ENCODE data around the gene FRMD6. TPM values are rescaled to one million over a fixed set of nuclear protein-coding genes. Genes with fewer than 3 reads are reported as not detected.

Gene FRMD6
- total RNA-seq, 4 donors from 2014 or later, result 97.4 to 199 (median 134) TPM

GRCh38 chr14:51653775-51654532 lies 2.2 kb downstream of the FRMD6 start:
- DNase-seq, result no peak
- TF ChIP-seq POLR2A (IDR thresholded peaks at IDR 0.05) (no peak), CTCF (IDR thresholded peaks at IDR 0.05) (no peak)
- Histone ChIP-seq H3K27ac (peak overlapping the region; percentile 95 to 99), H3K36me3 (no peaks in the 10 kb centered on the region), H3K4me3 (peak overlapping the region; percentile 85 to 92), H3K27me3 (no peaks in the 10 kb centered on the region), H3K9me3 (no peaks in the 10 kb centered on the region), H3K4me1 (peaks cover 0 to 10% of the 10 kb centered on the region in 2 donors)
- intact Hi-C loops (cut with DNase I; ENCODE audit: low total_unique reads), result loop anchor here (10.0 kb wide), 1 partner anchor 169 kb away; no protein-coding TSS in a partner anchor

GRCh38 chr14:51654533-51654845 lies 2.8 kb downstream of the FRMD6 start:
- intact Hi-C loops (cut with DNase I; ENCODE audit: low total_unique reads), result loop anchor here (10.0 kb wide), 1 partner anchor 170 kb away; no protein-coding TSS in a partner anchor
- Histone ChIP-seq H3K27ac (peak overlapping the region; percentile 95 to 99), H3K27me3 (no peaks in the 10 kb centered on the region), H3K4me3 (peak overlapping the region; percentile 85 to 92), H3K36me3 (no peaks in the 10 kb centered on the region), H3K9me3 (no peaks in the 10 kb centered on the region), H3K4me1 (peaks cover 3 to 12% of the 10 kb centered on the region in 2 donors)
- no peak for TF ChIP-seq POLR2A (IDR thresholded peaks at IDR 0.05)
- no peak for DNase-seq

- Histone ChIP-seq H3K4me1 (peaks cover 3 to 18% of the 10 kb centered on the region in 2 donors), H3K27me3 (no peaks in the 10 kb centered on the region), H3K27ac (peak overlapping the region in 1 of 2 donors; percentile 5), H3K9me3 (no peaks in the 10 kb centered on the region), H3K36me3 (no peaks in the 10 kb centered on the region), H3K4me3 (no peak overlapping the region)
- intact Hi-C loops (cut with DNase I; ENCODE audit: low total_unique reads), result loop anchor here (10.0 kb wide), 1 partner anchor 173 kb away; no protein-coding TSS in a partner anchor
- DNase-seq, result no peak
- TF ChIP-seq POLR2A (IDR thresholded peaks at IDR 0.05), result no peak
- no peak for TF ChIP-seq CTCF (IDR thresholded peaks at IDR 0.05)
Measured at GRCh38 chr14:51657762-51658161, 6.1 kb downstream of the FRMD6 start.

GRCh38 chr14:51658441-51659173 lies 6.9 kb downstream of the FRMD6 start:
- H3K27ac ChIP-seq, result peak overlapping the region in 1 of 2 donors; percentile 5
- no peaks in the 10 kb centered on the region for H3K27me3 ChIP-seq
- intact Hi-C loops (cut with DNase I; ENCODE audit: low total_unique reads), result loop anchor here (10.0 kb wide), 1 partner anchor 174 kb away; no protein-coding TSS in a partner anchor
- DNase-seq, result no peak
- no peaks in the 10 kb centered on the region for H3K36me3 ChIP-seq
- H3K4me3 ChIP-seq, result no peak overlapping the region
- no peaks in the 10 kb centered on the region for H3K9me3 ChIP-seq
- H3K4me1 ChIP-seq, result peaks cover 3 to 18% of the 10 kb centered on the region in 2 donors
- TF ChIP-seq CTCF (IDR thresholded peaks at IDR 0.05) (no peak), POLR2A (IDR thresholded peaks at IDR 0.05) (no peak)

- no peak for DNase-seq
- Histone ChIP-seq H3K4me3 (no peak overlapping the region), H3K27ac (peak overlapping the region in 1 of 2 donors; percentile 4), H3K4me1 (peaks cover 3 to 21% of the 10 kb centered on the region in 2 donors), H3K9me3 (no peaks in the 10 kb centered on the region), H3K27me3 (no peaks in the 10 kb centered on the region), H3K36me3 (no peaks in the 10 kb centered on the region)
- intact Hi-C loops (cut with DNase I; ENCODE audit: low total_unique reads), result loop anchor here (10.0 kb wide), 1 partner anchor 114 kb away; no protein-coding TSS in a partner anchor
- no peak for TF ChIP-seq POLR2A (IDR thresholded peaks at IDR 0.05)
- TF ChIP-seq CTCF (IDR thresholded peaks at IDR 0.05), result no peak
Measured at GRCh38 chr14:51660741-51661140, 9.0 kb downstream of the FRMD6 start.

Data from uterus (tissue), 4 donors.